Common myeloid progenitor, CD34-positive (primary cell): ENCODE measurements around the gene MAPK10.

ENCODE experiments used
- CTCF ChIA-PET: fragments of 350-600 bp; sonication (Branson Sonifier 250); formaldehyde crosslinking; loops from one replicate; lab custom pipeline; 2021; ENCODE audit warnings: antibody characterized with exemption; lab: Charles Lee
- POLR2A ChIA-PET: fragments of 350-600 bp; sonication (Branson Sonifier 250); formaldehyde crosslinking; loops from one replicate; lab custom pipeline; 2021; ENCODE audit warnings: antibody characterized with exemption; lab: Charles Lee
- DNase-seq, 3 donors: peaks; one replicate each; pipeline versions ENCODE4 v3.0.0 to v3.0.0-alpha.2; 2013
- H3K27ac ChIP-seq, 2 experiments: 1 replicate in 1 of 2; 2 replicates in 1 of 2; pipeline ENCODE4 v1.7.0; 2013; ENCODE audit warnings: inconsistent platforms in 2 of 2, low read length in 2 of 2, mild to moderate bottlenecking in 2 of 2, low read depth in 1 of 2, moderate library complexity in 1 of 2; ENCODE audit not compliant: severe bottlenecking in 2 of 2, insufficient read depth in 1 of 2, poor library complexity in 1 of 2
- H3K27me3 ChIP-seq, 5 experiments: replicated peaks in 2 of 5; 1 replicate in 3 of 5; 2 replicates in 2 of 5; pipeline versions ENCODE4 v1.6.1 to v1.7.0; 2013; ENCODE audit warnings: low read length in 4 of 5, mild to moderate bottlenecking in 2 of 5, moderate library complexity in 2 of 5, inconsistent platforms in 1 of 5; ENCODE audit not compliant: insufficient read depth in 5 of 5, control insufficient read depth in 4 of 5
- H3K36me3 ChIP-seq, 4 experiments: 1 replicate in 2 of 4; 2 replicates in 2 of 4; pipeline versions ENCODE4 v1.6.1 to v1.7.0; 2013; ENCODE audit warnings: low read length in 3 of 4, control low read depth in 1 of 4, mild to moderate bottlenecking in 1 of 4; ENCODE audit not compliant: control insufficient read depth in 4 of 4, insufficient read depth in 4 of 4
- H3K4me1 ChIP-seq, 4 experiments: 1 replicate in 3 of 4; 2 replicates in 1 of 4; pipeline versions ENCODE4 v1.6.1 to v1.7.1; 2013; ENCODE audit warnings: low read length in 3 of 4, mild to moderate bottlenecking in 3 of 4, control low read depth in 1 of 4, inconsistent platforms in 1 of 4, moderate library complexity in 1 of 4; ENCODE audit not compliant: control insufficient read depth in 4 of 4, insufficient read depth in 4 of 4; ENCODE audit errors: control extremely low read depth in 1 of 4
- H3K4me3 ChIP-seq, 7 experiments: 1 replicate in 4 of 7; 2 replicates in 3 of 7; pipeline versions ENCODE4 v1.5.1 to v1.7.0; 2013; ENCODE audit warnings: mild to moderate bottlenecking in 7 of 7, low read length in 6 of 7, moderate library complexity in 6 of 7, inconsistent platforms in 2 of 7, low read depth in 2 of 7, control low read depth in 1 of 7; ENCODE audit not compliant: insufficient read depth in 4 of 7, control insufficient read depth in 1 of 7; ENCODE audit errors: extremely low read depth in 1 of 7
- H3K9me3 ChIP-seq, 5 experiments: 1 replicate in 4 of 5; 2 replicates in 1 of 5; pipeline versions ENCODE4 v1.6.1 to v1.7.1; 2013; ENCODE audit warnings: low read length in 4 of 5, mild to moderate bottlenecking in 2 of 5, inconsistent platforms in 1 of 5, low read depth in 1 of 5, moderate library complexity in 1 of 5; ENCODE audit not compliant: control insufficient read depth in 4 of 5, insufficient read depth in 2 of 5; ENCODE audit errors: control extremely low read depth in 1 of 5
- WGBS: methylation state at CpG from one replicate; pipeline ENCODE4 v1.1.5; 2013; ENCODE audit not compliant: insufficient coverage; 5-methylcytosine and 5-hydroxymethylcytosine counted together

MAPK10 gene

GRCh38 chr4:86060341-86060740 lies 299.5 kb downstream of the MAPK10 start:
- Histone ChIP-seq H3K4me1 (no peaks in the 10 kb centered on the region), H3K27me3 (no peaks in the 10 kb centered on the region), H3K36me3 (no peaks in the 10 kb centered on the region), H3K4me3 (no peak overlapping the region), H3K9me3 (no peaks in the 10 kb centered on the region), H3K27ac (no peak overlapping the region)
- CTCF ChIA-PET, result interaction anchor here (0.8 kb wide), 1 partner anchor 9 kb away, joined by 4 read pairs; no protein-coding TSS in a partner anchor
- 100% methylated on average over 1 of the region's 1 CpG for WGBS
- POLR2A ChIA-PET, result no interaction called here
- DNase-seq, result no peak

DNA sequence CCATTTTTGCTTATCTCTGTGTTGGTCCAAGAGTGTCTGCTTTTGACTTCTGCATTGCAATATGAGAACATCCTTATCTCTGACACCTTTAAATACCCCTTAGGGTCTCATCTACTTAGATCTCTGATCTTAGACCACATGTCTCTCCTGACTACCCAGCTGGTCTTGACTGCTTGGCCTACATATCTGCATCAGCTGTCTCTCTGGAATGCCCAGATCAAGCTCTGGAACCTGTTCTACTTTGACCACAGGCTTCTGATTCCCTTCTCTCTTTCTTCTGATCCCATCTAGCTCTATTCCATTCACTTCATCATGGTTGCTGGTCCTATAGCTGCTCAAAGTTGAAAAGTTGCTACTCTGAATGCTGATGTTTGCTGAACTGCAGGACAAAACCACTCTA lies 301.2 kb downstream of the MAPK10 start:
- ChIA-PET POLR2A (no interaction called here), CTCF (no interaction called here)
- Histone ChIP-seq H3K4me1 (no peaks in the 10 kb centered on the region), H3K4me3 (no peak overlapping the region), H3K27ac (no peak overlapping the region), H3K9me3 (no peaks in the 10 kb centered on the region), H3K36me3 (no peaks in the 10 kb centered on the region), H3K27me3 (no peaks in the 10 kb centered on the region)
- no peak for DNase-seq

- POLR2A ChIA-PET, result no interaction called here
- H3K27ac ChIP-seq, result no peak overlapping the region
These were observed 304.0 kb downstream of the MAPK10 start for GRCh38 chr4:86055898-86056297.

DNA sequence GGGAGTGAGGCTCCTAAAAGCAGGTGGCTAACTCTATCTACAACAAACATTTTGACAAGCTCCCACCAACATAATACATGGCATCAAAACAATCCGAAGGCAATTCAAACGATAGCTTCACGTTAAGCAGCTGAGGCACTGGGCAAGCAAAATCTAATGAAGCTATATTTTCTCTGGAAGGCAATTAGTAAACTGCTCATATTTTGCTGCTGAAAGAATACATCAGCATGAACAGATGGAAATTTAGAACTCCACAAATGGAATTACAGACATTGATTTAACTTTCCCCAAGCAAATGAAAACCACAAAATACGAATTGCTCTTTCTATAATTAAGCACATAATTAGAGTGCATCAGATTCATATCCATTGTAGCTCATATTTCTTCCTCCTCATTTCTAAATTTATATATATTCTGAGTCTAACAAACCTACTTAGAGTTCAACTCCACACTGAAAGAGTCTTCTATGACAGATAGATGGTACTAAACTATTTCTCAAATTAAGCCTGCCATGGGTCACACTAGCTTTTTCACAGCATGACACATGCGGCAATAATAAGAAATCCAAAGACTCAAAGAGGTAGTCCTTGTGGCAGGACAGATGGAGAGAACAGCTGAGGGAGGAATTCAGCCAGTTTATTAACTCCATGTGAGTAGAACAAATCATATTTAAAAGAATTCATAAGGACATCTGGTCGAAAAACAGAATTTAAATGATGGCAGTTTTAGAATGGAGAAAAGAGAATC lies 305.4 kb downstream of the MAPK10 start:
- no peak for DNase-seq
- Histone ChIP-seq H3K4me3 (no peak overlapping the region), H3K4me1 (no peaks in the 10 kb centered on the region), H3K9me3 (no peaks in the 10 kb centered on the region), H3K27ac (no peak overlapping the region), H3K27me3 (no peaks in the 10 kb centered on the region), H3K36me3 (no peaks in the 10 kb centered on the region)
- CTCF ChIA-PET, result no interaction called here
- WGBS, result 93% methylated on average over 1 of the region's 6 CpGs
- POLR2A ChIA-PET, result no interaction called here

More at GRCh38 chr4:86055898-86056297, 304.0 kb downstream of the MAPK10 start:
- H3K36me3 ChIP-seq, result no peaks in the 10 kb centered on the region
- WGBS, result no CpG with 5 or more reads among the region's 1 CpG
- H3K9me3 ChIP-seq, result no peaks in the 10 kb centered on the region
- CTCF ChIA-PET, result no interaction called here
- no peaks in the 10 kb centered on the region for H3K27me3 ChIP-seq
- no peaks in the 10 kb centered on the region for H3K4me1 ChIP-seq
- DNase-seq, result no peak
- no peak overlapping the region for H3K4me3 ChIP-seq

DNA sequence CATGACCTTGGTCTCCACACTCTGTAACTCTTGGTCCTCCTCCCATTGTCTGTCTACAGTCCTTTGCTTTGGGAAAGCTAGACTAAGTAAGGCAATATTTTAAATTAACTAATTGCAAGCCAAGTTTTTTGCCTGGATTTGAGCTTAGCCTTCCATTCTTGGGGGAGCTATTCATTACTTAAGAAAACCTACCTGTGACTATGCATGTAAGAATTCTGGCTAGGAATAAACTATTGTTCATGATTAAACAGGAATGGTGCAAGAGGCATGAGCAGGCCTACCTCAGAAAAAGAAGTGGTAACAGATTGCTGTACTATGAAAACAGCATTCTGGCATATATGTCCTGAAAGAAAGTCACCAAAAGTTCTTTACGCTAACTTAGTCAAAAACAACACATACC lies 309.4 kb downstream of the MAPK10 start:
- Histone ChIP-seq H3K36me3 (no peaks in the 10 kb centered on the region), H3K27ac (no peak overlapping the region), H3K4me1 (no peaks in the 10 kb centered on the region), H3K4me3 (no peak overlapping the region), H3K27me3 (no peaks in the 10 kb centered on the region), H3K9me3 (no peaks in the 10 kb centered on the region)
- ChIA-PET CTCF (interaction anchor here (0.8 to 1.0 kb wide), 2 partner anchors 140 to 254 kb away, joined by 3 read pairs; no protein-coding TSS in a partner anchor), POLR2A (no interaction called here)
- DNase-seq, result no peak
- no CpG with 5 or more reads among the region's 1 CpG for WGBS

DNA sequence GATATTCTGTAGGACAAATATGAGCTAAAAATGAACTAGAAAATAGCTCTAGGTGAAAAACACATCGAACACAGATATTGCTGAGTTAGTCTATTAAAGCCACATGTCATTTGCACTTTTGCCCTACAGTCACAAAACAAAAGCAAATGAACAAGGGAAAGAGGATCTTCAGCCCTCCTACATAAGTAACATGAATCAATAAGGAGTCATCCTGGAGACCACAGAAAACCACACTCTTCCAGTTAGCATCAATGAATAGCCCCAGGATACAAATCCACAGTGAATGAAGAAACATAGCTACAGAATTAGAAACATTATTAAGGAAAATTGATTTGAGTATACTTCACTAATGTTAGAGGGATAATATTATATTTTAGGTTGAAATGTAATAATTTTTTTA lies 311.4 kb downstream of the MAPK10 start:
- CTCF ChIA-PET, result interaction anchor here (0.9 kb wide), 1 partner anchor 252 kb away, joined by 4 read pairs; no protein-coding TSS in a partner anchor
- no CpG with 5 or more reads among the region's 1 CpG for WGBS
- no peaks in the 10 kb centered on the region for H3K36me3 ChIP-seq
- DNase-seq, result no peak
- no peaks in the 10 kb centered on the region for H3K27me3 ChIP-seq
- no peaks in the 10 kb centered on the region for H3K9me3 ChIP-seq
- H3K4me3 ChIP-seq, result no peak overlapping the region
- POLR2A ChIA-PET, result no interaction called here
- no peak overlapping the region for H3K27ac ChIP-seq
- H3K4me1 ChIP-seq, result peaks cover 0 to 4% (median 0%) of the 10 kb centered on the region in 4 experiments

DNA sequence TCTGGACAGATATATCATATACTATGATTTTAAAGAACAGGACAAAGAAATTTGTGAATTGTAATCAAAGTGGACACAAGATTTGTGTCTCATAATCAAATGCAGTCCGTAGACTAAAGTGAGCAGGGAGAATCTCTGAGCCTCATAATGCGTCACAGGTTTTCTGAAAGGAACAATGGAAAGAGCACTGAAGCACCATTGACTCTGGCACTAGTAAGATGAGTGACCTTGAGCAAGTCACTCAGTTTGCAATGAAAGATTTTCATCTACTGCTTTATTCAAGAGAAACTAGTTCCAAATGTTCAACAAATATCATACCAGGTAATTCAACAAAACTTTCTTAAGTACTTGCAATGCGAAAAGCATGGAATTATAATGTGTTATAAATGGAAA lies 315.3 kb downstream of the MAPK10 start:
- CTCF ChIA-PET, result interaction anchor here (0.8 to 3.2 kb wide), 9 partner anchors 8 to 961 kb away, joined by 3 to 12 read pairs (median 6); no protein-coding TSS in a partner anchor
- no peaks in the 10 kb centered on the region for H3K36me3 ChIP-seq
- H3K4me3 ChIP-seq, result no peak overlapping the region
- POLR2A ChIA-PET, result no interaction called here
- H3K27ac ChIP-seq, result no peak overlapping the region
- H3K27me3 ChIP-seq, result no peaks in the 10 kb centered on the region
- H3K4me1 ChIP-seq, result peaks cover 0 to 4% (median 0%) of the 10 kb centered on the region in 4 experiments
- no peak for DNase-seq
- H3K9me3 ChIP-seq, result no peaks in the 10 kb centered on the region
- WGBS, result 97% methylated on average over 3 of the region's 3 CpGs
